ENCODE results near the gene NXPH2. TPM values are rescaled to one million over a fixed set of nuclear protein-coding genes. Genes with fewer than 3 reads are reported as not detected.

Gene NXPH2
- total RNA-seq, 1 experiment from 2014 or later = 0.94 TPM

GRCh38 chr2:138716183-138716582 lies 64.0 kb downstream of the NXPH2 start:
- ChIA-PET CTCF (interaction anchor here (0.7 to 1.5 kb wide), 6 partner anchors 12 to 330 kb away, joined by 3 to 6 read pairs (median 4); no protein-coding TSS in a partner anchor), POLR2A (no interaction called here)
- Mint-ChIP-seq H3K9me3 (peaks cover 6% of the 10 kb centered on the region), H3K27ac (no peak overlapping the region), H3K4me3 (no peak overlapping the region), H3K27me3 (ENCODE audit: low read depth) (no peaks in the 10 kb centered on the region), H3K4me1 (peaks cover 14% of the 10 kb centered on the region), H3K36me3 (no peaks in the 10 kb centered on the region)
- ATAC-seq = peak; percentile 89
- TF ChIP-seq TCF7 (CRISPR knock-in tag; IDR thresholded peaks at IDR 0.05; ENCODE audit: low read depth) = no peak
- TF ChIP-seq NFE2L1 (CRISPR knock-in tag; IDR thresholded peaks at IDR 0.05) = no peak
- TF ChIP-seq, protein P1, sequence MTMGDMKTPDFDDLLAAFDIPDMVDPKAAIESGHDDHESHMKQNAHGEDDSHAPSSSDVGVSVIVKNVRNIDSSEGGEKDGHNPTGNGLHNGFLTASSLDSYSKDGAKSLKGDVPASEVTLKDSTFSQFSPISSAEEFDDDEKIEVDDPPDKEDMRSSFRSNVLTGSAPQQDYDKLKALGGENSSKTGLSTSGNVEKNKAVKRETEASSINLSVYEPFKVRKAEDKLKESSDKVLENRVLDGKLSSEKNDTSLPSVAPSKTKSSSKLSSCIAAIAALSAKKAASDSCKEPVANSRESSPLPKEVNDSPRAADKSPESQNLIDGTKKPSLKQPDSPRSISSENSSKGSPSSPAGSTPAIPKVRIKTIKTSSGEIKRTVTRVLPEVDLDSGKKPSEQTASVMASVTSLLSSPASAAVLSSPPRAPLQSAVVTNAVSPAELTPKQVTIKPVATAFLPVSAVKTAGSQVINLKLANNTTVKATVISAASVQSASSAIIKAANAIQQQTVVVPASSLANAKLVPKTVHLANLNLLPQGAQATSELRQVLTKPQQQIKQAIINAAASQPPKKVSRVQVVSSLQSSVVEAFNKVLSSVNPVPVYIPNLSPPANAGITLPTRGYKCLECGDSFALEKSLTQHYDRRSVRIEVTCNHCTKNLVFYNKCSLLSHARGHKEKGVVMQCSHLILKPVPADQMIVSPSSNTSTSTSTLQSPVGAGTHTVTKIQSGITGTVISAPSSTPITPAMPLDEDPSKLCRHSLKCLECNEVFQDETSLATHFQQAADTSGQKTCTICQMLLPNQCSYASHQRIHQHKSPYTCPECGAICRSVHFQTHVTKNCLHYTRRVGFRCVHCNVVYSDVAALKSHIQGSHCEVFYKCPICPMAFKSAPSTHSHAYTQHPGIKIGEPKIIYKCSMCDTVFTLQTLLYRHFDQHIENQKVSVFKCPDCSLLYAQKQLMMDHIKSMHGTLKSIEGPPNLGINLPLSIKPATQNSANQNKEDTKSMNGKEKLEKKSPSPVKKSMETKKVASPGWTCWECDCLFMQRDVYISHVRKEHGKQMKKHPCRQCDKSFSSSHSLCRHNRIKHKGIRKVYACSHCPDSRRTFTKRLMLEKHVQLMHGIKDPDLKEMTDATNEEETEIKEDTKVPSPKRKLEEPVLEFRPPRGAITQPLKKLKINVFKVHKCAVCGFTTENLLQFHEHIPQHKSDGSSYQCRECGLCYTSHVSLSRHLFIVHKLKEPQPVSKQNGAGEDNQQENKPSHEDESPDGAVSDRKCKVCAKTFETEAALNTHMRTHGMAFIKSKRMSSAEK (CRISPR knock-in tag; IDR thresholded peaks at IDR 0.05; ENCODE audit: borderline replicate concordance) = no peak
- TF ChIP-seq EMX1 (CRISPR knock-in tag; IDR thresholded peaks at IDR 0.05) = no peak
- DNase-seq (ENCODE audit: low spot score) = no peak

DNA sequence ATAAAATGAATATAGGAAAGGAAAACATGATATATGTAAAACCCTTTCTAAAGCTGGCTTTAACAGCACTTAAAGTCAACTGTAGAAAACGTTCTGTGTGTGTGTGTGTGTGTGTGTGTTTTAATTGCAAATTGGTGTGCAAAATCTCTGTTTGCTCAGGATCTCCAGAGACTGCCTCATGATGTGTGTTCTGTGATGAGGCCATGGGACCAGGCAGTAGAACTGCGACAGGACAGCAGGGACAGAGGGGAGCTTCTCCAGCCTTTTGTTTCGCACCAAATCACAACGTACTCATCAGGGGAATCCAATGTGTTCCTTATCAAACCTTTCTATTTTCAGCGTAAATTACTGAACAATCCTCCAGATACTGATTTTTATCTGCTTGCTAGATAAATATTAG lies 66.7 kb downstream of the NXPH2 start:
- Mint-ChIP-seq H3K9me3 (peaks cover 6% of the 10 kb centered on the region), H3K4me3 (no peak overlapping the region), H3K27ac (no peak overlapping the region), H3K36me3 (no peaks in the 10 kb centered on the region), H3K4me1 (peaks cover 10% of the 10 kb centered on the region), H3K27me3 (ENCODE audit: low read depth) (no peaks in the 10 kb centered on the region)
- no peak for DNase-seq (ENCODE audit: low spot score)
- no peak for TF ChIP-seq RELA (CRISPR knock-in tag; IDR thresholded peaks at IDR 0.05; ENCODE audit: borderline replicate concordance)
- CTCF ChIA-PET = interaction anchor here (0.5 kb wide), 1 partner anchor 115 kb away, joined by 3 read pairs; no protein-coding TSS in a partner anchor
- POLR2A ChIA-PET = interaction anchor here (0.6 kb wide), 1 partner anchor 256 kb away, joined by 3 read pairs; no protein-coding TSS in a partner anchor
- no peak for ATAC-seq

DNA sequence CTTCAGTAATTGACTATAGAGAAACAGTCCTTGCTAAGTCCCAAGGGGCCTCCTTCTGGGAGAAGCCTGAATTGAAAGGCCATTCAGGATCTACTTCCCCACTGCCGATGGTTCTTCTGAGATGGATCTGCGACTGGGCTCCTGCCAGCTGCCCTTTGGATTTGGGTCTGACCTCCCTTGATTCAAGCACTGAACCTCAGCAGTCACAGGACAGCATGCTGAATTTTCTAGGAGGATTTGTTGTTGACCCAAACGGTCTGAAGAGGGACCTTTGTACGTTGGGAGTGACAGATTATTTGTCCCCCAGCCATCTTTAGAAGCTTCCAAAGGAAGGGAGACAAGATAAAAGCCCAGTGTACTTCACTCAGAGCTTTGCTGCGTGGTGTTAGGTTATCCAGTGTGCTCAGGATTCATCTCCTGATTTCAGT lies 67.1 kb downstream of the NXPH2 start:
- Mint-ChIP-seq H3K27ac (no peak overlapping the region), H3K36me3 (no peaks in the 10 kb centered on the region), H3K9me3 (peaks cover 6% of the 10 kb centered on the region), H3K4me1 (peaks cover 7% of the 10 kb centered on the region), H3K4me3 (no peak overlapping the region), H3K27me3 (ENCODE audit: low read depth) (no peaks in the 10 kb centered on the region)
- no peak for TF ChIP-seq NFE2L1 (CRISPR knock-in tag; IDR thresholded peaks at IDR 0.05)
- no peak for TF ChIP-seq RELA (CRISPR knock-in tag; IDR thresholded peaks at IDR 0.05; ENCODE audit: borderline replicate concordance)
- TF ChIP-seq E2F5 (CRISPR knock-in tag; IDR thresholded peaks at IDR 0.05) = no peak
- ChIA-PET CTCF (interaction anchor here (0.5 kb wide), 1 partner anchor 116 kb away, joined by 3 read pairs; no protein-coding TSS in a partner anchor), POLR2A (interaction anchor here (0.6 kb wide), 1 partner anchor 255 kb away, joined by 3 read pairs; no protein-coding TSS in a partner anchor)
- DNase-seq (ENCODE audit: low spot score) (no peak), ATAC-seq (peak; percentile 41; the same call in 1 of the 2 replicates)

GRCh38 chr2:138712212-138712979 lies 67.8 kb downstream of the NXPH2 start:
- no peak for ATAC-seq
- ChIA-PET CTCF (no interaction called here), POLR2A (no interaction called here)
- Mint-ChIP-seq H3K27me3 (ENCODE audit: low read depth) (no peaks in the 10 kb centered on the region), H3K4me1 (peaks cover 1% of the 10 kb centered on the region), H3K4me3 (no peak overlapping the region), H3K27ac (no peak overlapping the region), H3K36me3 (no peaks in the 10 kb centered on the region), H3K9me3 (peaks cover 6% of the 10 kb centered on the region)
- TF ChIP-seq ZNF219 (CRISPR knock-in tag; IDR thresholded peaks at IDR 0.05; ENCODE audit: borderline replicate concordance) = no peak
- DNase-seq (ENCODE audit: low spot score) = no peak

DNA sequence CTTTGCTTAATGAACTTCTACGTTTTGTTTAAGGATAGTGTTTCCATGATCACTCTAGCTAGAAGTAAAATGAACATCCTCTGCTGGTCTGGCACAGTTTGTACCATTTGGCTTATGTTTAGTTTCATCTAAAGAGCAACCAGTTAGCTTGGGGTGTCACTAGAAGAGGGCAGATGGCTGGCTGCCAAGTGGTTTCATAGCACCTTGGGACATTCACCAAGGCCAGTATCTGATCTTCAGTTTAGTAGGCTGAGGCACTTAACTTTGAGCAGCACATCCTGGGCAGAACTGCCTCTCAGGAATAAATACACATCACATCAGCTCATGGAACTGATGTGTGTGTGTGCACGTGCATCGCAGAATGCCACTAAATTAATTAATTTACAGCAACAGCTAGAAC lies 68.4 kb downstream of the NXPH2 start:
- ATAC-seq = no peak
- Mint-ChIP-seq H3K27me3 (ENCODE audit: low read depth) (no peaks in the 10 kb centered on the region), H3K27ac (no peak overlapping the region), H3K4me1 (no peaks in the 10 kb centered on the region), H3K36me3 (no peaks in the 10 kb centered on the region), H3K4me3 (no peak overlapping the region), H3K9me3 (peaks cover 6% of the 10 kb centered on the region)
- DNase-seq (ENCODE audit: low spot score) = no peak
- CTCF ChIA-PET = no interaction called here
- POLR2A ChIA-PET = no interaction called here
- TF ChIP-seq, protein P2, sequence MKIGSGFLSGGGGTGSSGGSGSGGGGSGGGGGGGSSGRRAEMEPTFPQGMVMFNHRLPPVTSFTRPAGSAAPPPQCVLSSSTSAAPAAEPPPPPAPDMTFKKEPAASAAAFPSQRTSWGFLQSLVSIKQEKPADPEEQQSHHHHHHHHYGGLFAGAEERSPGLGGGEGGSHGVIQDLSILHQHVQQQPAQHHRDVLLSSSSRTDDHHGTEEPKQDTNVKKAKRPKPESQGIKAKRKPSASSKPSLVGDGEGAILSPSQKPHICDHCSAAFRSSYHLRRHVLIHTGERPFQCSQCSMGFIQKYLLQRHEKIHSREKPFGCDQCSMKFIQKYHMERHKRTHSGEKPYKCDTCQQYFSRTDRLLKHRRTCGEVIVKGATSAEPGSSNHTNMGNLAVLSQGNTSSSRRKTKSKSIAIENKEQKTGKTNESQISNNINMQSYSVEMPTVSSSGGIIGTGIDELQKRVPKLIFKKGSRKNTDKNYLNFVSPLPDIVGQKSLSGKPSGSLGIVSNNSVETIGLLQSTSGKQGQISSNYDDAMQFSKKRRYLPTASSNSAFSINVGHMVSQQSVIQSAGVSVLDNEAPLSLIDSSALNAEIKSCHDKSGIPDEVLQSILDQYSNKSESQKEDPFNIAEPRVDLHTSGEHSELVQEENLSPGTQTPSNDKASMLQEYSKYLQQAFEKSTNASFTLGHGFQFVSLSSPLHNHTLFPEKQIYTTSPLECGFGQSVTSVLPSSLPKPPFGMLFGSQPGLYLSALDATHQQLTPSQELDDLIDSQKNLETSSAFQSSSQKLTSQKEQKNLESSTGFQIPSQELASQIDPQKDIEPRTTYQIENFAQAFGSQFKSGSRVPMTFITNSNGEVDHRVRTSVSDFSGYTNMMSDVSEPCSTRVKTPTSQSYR (CRISPR knock-in tag; IDR thresholded peaks at IDR 0.05) = no peak
- TF ChIP-seq NFYB (CRISPR knock-in tag; conservative IDR thresholded peaks at IDR 0.05; ENCODE audit: low read depth) = no peak
- TF ChIP-seq, protein P3, sequence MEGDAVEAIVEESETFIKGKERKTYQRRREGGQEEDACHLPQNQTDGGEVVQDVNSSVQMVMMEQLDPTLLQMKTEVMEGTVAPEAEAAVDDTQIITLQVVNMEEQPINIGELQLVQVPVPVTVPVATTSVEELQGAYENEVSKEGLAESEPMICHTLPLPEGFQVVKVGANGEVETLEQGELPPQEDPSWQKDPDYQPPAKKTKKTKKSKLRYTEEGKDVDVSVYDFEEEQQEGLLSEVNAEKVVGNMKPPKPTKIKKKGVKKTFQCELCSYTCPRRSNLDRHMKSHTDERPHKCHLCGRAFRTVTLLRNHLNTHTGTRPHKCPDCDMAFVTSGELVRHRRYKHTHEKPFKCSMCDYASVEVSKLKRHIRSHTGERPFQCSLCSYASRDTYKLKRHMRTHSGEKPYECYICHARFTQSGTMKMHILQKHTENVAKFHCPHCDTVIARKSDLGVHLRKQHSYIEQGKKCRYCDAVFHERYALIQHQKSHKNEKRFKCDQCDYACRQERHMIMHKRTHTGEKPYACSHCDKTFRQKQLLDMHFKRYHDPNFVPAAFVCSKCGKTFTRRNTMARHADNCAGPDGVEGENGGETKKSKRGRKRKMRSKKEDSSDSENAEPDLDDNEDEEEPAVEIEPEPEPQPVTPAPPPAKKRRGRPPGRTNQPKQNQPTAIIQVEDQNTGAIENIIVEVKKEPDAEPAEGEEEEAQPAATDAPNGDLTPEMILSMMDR (IDR thresholded peaks at IDR 0.05) = no peak
- TF ChIP-seq ZNF232 (CRISPR knock-in tag; IDR thresholded peaks at IDR 0.05) = no peak
- TF ChIP-seq PREB (CRISPR knock-in tag; IDR thresholded peaks at IDR 0.05; ENCODE audit: borderline replicate concordance) = no peak
- TF ChIP-seq CBFB (CRISPR knock-in tag; IDR thresholded peaks at IDR 0.05; ENCODE audit: low read depth) = no peak

All from WTC11 (cell line).